WERI-Rb-1 (cell line): ENCODE data around the gene FNDC11.
"Not testable (repeated sequence)": the region's sequence is repeated elsewhere in the genome, so short reads cannot be mapped to it uniquely, and the experiment has no call there.

Experiments
- DNase-seq: peaks from one replicate; pipeline ENCODE4 v3.0.0-alpha.2; 2020
- H3K27ac ChIP-seq: fragments of 250-450 bp; sonication (Bioruptor Pico); 2 replicates; pipeline ENCODE4 v1.5.1; 2020; ENCODE audit warnings: mild to moderate bottlenecking, moderate library complexity
- H3K27me3 ChIP-seq: fragments of 250-450 bp; sonication (Bioruptor Pico); 2 replicates; pipeline ENCODE4 v1.5.1; 2021; ENCODE audit warnings: mild to moderate bottlenecking, low read depth, moderate library complexity; ENCODE audit not compliant: insufficient read depth, severe bottlenecking
- H3K36me3 ChIP-seq: fragments of 250-450 bp; sonication (Bioruptor Pico); 2 replicates; pipeline ENCODE4 v1.5.1; 2020; ENCODE audit warnings: mild to moderate bottlenecking, moderate library complexity
- H3K4me3 ChIP-seq: 2 replicates; pipeline ENCODE4 v1.5.1; 2011; ENCODE audit warnings: low read depth, mild to moderate bottlenecking, control low read depth, low read length
- H3K9me3 ChIP-seq: fragments of 250-450 bp; sonication (Bioruptor Pico); 2 replicates; pipeline ENCODE4 v1.5.1; 2021; ENCODE audit warnings: mild to moderate bottlenecking, moderate library complexity; ENCODE audit not compliant: severe bottlenecking
- TF ChIP-seq, protein P1 (sequence below): IDR thresholded peaks from 2 replicates; pipeline ENCODE4 v1.5.1; 2011; ENCODE audit warnings: low read depth, mild to moderate bottlenecking, control low read depth, inconsistent platforms, low read length

Gene FNDC11

DNA sequence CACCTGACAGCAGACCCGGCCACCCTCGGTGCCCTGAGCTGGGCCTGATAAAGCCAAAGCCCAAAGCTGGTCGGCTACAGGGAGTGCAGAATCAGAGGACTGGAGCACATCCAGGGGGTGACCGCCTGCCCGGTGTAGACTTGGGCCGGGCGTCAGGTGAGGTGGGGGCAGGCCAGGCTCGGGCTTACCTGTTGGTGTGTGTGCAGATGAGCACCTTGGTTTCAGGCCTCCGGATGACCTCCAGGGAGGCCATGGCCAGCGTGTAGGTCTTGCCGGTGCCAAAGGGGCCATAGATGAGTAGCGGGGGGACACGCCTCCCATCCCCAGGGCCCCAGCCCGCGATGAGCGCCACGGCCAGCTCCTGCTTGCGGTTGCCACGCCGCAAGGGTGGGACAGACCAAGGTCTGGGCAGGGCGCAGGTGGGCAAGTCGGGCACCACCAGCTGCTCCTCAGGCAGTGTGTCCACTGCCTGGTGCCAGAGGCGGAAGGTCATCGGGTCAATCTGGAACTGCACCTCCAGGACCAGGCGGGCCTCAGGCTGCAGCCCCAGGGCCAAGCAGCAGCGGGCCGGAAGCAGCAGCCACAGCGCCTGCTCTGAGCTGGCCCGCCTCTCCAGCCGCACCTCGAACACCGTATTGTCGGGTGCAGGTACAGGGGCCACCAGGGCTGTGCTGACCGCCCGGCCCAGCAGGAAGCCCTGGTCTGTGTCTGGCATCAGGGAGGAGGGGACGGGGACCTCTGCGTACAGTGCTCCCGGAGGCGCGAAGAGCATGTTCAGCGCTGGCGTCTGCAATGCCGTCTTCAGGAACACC lies 14.4 kb downstream of the FNDC11 start:
- no peaks in the 10 kb centered on the region; the same call in none of the 2 replicates for H3K36me3 ChIP-seq
- no peak for DNase-seq
- no peak overlapping the region for H3K4me3 ChIP-seq
- H3K27ac ChIP-seq: no peak overlapping the region
- TF ChIP-seq, protein P1, sequence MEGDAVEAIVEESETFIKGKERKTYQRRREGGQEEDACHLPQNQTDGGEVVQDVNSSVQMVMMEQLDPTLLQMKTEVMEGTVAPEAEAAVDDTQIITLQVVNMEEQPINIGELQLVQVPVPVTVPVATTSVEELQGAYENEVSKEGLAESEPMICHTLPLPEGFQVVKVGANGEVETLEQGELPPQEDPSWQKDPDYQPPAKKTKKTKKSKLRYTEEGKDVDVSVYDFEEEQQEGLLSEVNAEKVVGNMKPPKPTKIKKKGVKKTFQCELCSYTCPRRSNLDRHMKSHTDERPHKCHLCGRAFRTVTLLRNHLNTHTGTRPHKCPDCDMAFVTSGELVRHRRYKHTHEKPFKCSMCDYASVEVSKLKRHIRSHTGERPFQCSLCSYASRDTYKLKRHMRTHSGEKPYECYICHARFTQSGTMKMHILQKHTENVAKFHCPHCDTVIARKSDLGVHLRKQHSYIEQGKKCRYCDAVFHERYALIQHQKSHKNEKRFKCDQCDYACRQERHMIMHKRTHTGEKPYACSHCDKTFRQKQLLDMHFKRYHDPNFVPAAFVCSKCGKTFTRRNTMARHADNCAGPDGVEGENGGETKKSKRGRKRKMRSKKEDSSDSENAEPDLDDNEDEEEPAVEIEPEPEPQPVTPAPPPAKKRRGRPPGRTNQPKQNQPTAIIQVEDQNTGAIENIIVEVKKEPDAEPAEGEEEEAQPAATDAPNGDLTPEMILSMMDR: no peak
- no peaks in the 10 kb centered on the region for H3K27me3 ChIP-seq
- H3K9me3 ChIP-seq: no peaks in the 10 kb centered on the region

DNA sequence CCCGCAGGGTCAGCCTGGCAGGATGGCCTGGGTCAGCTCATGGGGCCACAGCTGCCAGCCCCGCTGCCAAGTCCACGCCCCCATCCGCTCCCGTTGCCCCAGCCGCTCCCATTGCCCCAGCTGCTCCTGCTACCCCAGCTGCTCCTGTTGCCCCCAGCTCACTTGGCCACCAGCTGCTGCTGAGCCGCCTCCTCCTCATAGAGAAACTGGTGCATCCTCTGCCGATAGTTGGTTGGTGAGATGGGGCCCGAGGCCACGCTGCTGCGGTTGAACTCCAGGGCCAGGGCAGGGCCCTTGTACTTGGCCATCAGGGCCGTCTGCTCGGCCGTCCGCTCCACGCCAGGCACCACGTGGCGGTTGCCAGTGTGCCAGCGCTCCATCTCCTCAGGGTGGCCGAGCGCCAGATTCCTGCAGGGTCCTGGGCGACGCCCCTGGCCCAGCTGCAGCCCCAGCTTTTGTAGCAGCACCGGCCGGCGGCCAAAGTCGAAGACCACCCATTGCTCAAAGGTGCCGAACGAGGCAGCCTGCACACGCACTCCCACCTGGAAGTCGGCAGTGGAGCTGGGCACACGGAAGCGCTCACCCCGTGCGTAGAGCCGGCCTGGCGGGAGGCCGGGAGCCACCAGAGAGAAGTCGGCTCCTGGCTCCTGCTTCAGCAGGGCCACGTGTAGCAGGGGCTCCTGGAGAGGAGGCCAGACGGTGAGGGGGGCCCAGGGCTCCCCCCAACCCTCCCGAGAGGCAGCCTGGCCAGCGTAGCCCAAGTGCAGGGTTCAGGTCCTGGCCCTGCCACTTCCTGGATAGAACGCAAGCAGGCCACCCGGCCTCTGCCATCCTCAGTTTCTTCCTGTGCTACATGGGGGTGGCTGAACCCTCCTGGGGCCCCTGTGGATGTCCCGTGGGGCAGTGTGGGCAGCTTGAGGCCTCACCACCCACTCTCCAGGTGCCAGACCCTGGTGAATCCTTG lies 15.3 kb downstream of the FNDC11 start:
- Histone ChIP-seq H3K36me3 (no peaks in the 10 kb centered on the region; the same call in 1 of the 2 replicates), H3K27me3 (no peaks in the 10 kb centered on the region), H3K27ac (no peak overlapping the region)

DNA sequence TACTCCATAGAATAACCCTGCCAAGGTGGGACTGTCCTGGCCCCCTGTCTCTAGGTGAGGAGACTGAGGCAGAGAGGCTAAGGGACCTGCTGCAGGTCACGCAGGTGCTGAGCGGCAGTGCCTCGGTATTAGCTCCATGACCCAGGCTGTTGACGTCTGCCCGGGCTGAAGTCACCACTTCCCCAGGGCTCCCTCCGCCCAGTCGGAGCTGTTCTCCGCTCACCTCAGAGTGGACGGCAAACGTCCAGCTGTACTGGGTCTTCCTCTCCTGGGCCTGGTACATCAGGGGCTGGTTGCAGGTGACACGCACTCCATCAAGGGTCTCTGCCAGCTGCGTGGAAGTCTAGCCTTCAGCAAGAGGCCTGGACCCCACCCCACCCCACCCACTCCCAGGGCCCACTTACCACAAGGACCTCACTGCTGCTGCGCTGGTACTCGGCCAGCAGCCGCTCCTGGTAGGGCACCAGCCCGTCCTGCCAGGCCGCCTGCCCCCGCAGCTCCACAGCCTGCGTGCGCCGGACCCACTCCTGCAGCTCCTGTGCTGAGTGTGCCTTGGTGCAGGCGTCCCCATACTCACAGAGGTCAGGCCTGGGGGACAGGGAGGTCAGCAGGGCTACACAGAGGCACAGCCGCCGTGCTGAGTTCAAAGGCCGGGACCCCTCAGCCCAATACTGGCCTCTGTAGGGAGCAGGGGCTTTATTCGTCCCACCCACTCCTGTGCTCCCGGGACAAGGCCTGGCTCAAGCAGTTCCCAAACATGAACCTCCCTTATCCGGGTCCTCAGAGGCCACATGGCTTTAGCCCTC lies 16.5 kb downstream of the FNDC11 start:
- DNase-seq: no peak
- Histone ChIP-seq H3K27me3 (no peaks in the 10 kb centered on the region), H3K4me3 (no peak overlapping the region), H3K27ac (no peak overlapping the region), H3K36me3 (no peaks in the 10 kb centered on the region; the same call in 1 of the 2 replicates), H3K9me3 (no peaks in the 10 kb centered on the region)
- TF ChIP-seq, protein P1: no peak

More for the DNA sequence above, 15.3 kb downstream of the FNDC11 start:
- Histone ChIP-seq H3K9me3 (no peaks in the 10 kb centered on the region), H3K4me3 (no peak overlapping the region)
- DNase-seq: no peak
- TF ChIP-seq, protein P1: no peak

DNA sequence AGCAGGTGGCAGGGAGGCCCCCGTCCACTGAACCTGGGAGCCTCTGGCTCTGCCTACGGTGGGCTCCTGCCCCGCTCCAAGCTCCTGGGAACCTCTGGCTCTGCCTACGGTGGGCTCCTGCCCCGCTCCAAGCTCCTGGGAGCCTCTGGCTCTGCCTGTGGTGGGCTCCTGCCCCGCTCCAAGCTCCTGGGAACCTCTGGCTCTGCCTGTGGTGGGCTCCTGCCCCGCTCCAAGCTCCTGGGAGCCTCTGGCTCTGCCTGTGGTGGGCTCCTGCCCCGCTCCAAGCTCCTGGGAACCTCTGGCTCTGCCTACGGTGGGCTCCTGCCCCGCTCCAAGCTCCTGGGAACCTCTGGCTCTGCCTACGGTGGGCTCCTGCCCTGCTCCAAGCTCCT lies 17.1 kb downstream of the FNDC11 start:
- not testable (repeated sequence) for DNase-seq, H3K4me3 ChIP-seq, H3K27me3 ChIP-seq, H3K36me3 ChIP-seq, H3K9me3 ChIP-seq, H3K27ac ChIP-seq

DNA sequence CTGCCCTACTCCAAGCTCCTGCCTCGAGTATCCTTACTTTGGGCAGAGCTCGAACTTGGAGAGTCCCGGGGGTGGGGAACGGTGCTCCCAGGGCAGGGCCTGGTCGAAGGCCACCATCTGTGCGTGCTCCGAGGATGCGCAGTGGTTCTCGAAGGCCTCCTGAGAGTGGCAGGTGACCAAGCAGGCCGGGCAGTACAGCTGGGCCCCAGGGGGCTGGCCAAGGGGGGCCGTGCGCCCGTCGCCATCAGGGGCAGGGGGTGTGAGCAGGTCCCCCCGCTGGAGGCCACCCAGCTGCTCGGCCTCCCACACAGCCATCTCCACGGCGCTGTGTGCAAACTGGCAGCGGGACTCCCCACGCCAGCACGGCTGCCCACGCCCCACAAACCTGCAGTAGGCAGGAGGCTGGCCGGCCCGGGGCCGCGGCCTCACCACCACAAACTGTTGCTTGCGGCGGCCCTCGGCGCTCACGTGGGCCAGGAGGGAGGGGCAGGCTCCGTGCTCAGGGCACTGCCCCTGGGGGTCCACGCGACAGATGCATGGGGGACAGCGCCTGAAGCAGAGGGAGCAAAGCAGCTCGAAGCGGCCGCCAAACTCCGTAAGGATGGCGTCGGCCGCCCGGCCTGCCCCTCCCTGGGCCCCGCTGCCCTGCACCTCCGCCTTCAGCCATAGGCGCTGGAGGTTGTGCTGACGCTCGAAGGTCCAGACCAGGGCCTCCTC lies 18.3 kb downstream of the FNDC11 start:
- no peak overlapping the region for H3K27ac ChIP-seq
- no peaks in the 10 kb centered on the region for H3K9me3 ChIP-seq
- DNase-seq: no peak
- TF ChIP-seq, protein P1: no peak
- H3K4me3 ChIP-seq: no peak overlapping the region
- H3K36me3 ChIP-seq: no peaks in the 10 kb centered on the region; the same call in 1 of the 2 replicates
- no peaks in the 10 kb centered on the region for H3K27me3 ChIP-seq
